K562 (cell line): ENCODE measurements around the gene NACC1. TPM values are rescaled to one million over a fixed set of nuclear protein-coding genes. Genes with fewer than 3 reads are reported as not detected.

Source experiments
- ARNT ChIP-seq, 2 experiments: fragments of 450-650 bp; IDR thresholded peaks; 2 replicates each; pipeline ENCODE4 v1.6.1; 2016; ENCODE audit warnings: mild to moderate bottlenecking in 1 of 2
- ELF1 ChIP-seq: fragments of 200-800 bp; sonication (Bioruptor generic); IDR thresholded peaks from 2 replicates; pipeline ENCODE4 v1.6.1; 2016; ENCODE audit warnings: missing genetic modification characterization, missing compliant biosample characterization
- MIER1 ChIP-seq: fragments of 450-650 bp; IDR thresholded peaks from 2 replicates; pipeline ENCODE4 v1.6.1; 2016; ENCODE audit warnings: antibody characterized with exemption, mild to moderate bottlenecking, low read depth
- MYNN ChIP-seq, 2 experiments: sonication (generic); formaldehyde crosslinking in 1 of 2; IDR thresholded peaks; 2 replicates each; pipeline versions ENCODE4 v1.5.0 to v1.6.1; 2016 to 2020; ENCODE audit warnings: antibody characterized with exemption in 1 of 2, missing genetic modification reagents in 1 of 2
- NFIX ChIP-seq: fragments of 250-450 bp; sonication (Bioruptor Pico); IDR thresholded peaks from 2 replicates; pipeline ENCODE4 v1.4.0; 2020; ENCODE audit warnings: low read depth, mild to moderate bottlenecking, moderate library complexity
- TAF1 ChIP-seq: IDR thresholded peaks from 2 replicates; pipeline ENCODE4 v1.6.1; 2011; ENCODE audit warnings: mild to moderate bottlenecking, low read length, moderate library complexity; ENCODE audit not compliant: insufficient read depth, control insufficient read depth, severe bottlenecking; ENCODE audit errors: extremely low read depth
- TEAD2 ChIP-seq: fragments of 450-650 bp; IDR thresholded peaks from 2 replicates; pipeline ENCODE4 v1.6.1; 2016; ENCODE audit warnings: missing genetic modification characterization, control low read depth, missing compliant biosample characterization
- XRCC3 ChIP-seq: fragments of 450-650 bp; IDR thresholded peaks from 2 replicates; pipeline ENCODE4 v1.6.1; 2017; ENCODE audit warnings: mild to moderate bottlenecking, moderate library complexity
- ZNF436 ChIP-seq: fragments of 250-450, 450-650 bp; sonication (Bioruptor Pico); formaldehyde crosslinking; IDR thresholded peaks from 2 replicates; pipeline ENCODE4 v1.7.0; 2020; ENCODE audit warnings: mild to moderate bottlenecking
- polyA plus RNA-seq, 8 experiments: library from polyadenylated mRNA; depleted of rRNA in 4 of 8; stranded (reverse) in 5 of 8; unstranded in 3 of 8; fragments of >200 nt; fragmentation: Nextera tagmentation in 2 of 8; fragmentation: Illumina TruSeq in 1 of 8; extraction: Ambion mirVana in 2 of 8; extraction: Trizol in 1 of 8; gene quantifications; 2 replicates each; pipeline versions ENCODE4 v1.2.1 to v1.2.3, GENCODE V29; 2011 to 2014; ENCODE audit warnings: inconsistent platforms in 1 of 8, missing spikeins in 1 of 8
- total RNA-seq, 7 experiments: library from RNA; depleted of rRNA in 6 of 7; stranded (reverse); fragments of >200 nt in 6 of 7; fragmentation: Illumina TruSeq in 2 of 7; extraction: Trizol in 2 of 7; gene quantifications; 2 replicates each; pipeline versions ENCODE4 v1.2.1 to v1.2.3, GENCODE V29; 2011 to 2021; ENCODE audit warnings: low replicate concordance in 1 of 7
- TF ChIP-seq, protein P1 (sequence below): fragments of 200-400 bp; formaldehyde crosslinking; IDR thresholded peaks from 2 replicates; pipeline ENCODE4 v1.6.1; 2017; ENCODE audit warnings: mild to moderate bottlenecking, low read depth, low read length, moderate library complexity
- TF ChIP-seq, protein P2 (sequence below): sonication (generic); formaldehyde crosslinking; IDR thresholded peaks from 2 replicates; pipeline ENCODE4 v1.8.1; 2022; ENCODE audit warnings: missing genetic modification reagents
- TF ChIP-seq, protein P3 (sequence below): IDR thresholded peaks from 2 replicates; pipeline ENCODE4 v1.6.1; 2011; ENCODE audit not compliant: insufficient read length; ENCODE audit errors: extremely low read depth
- TF ChIP-seq, protein P4 (sequence below): fragments of 450-650 bp; formaldehyde crosslinking; IDR thresholded peaks from 2 replicates; pipeline ENCODE4 v1.4.0; 2022; ENCODE audit warnings: mild to moderate bottlenecking, moderate library complexity
- TF ChIP-seq, protein P5 (sequence below): IDR thresholded peaks from 2 replicates; pipeline ENCODE4 v1.6.1; 2012; ENCODE audit warnings: low read depth, low read length, improper control_type of control experiment, borderline replicate concordance
- TF ChIP-seq, protein P6 (sequence below): fragments of 450-650 bp; IDR thresholded peaks from 2 replicates; pipeline ENCODE4 v1.6.1; 2016; ENCODE audit warnings: borderline replicate concordance
- TF ChIP-seq, protein P7 (sequence below): fragments of 450-650 bp; formaldehyde crosslinking; IDR thresholded peaks from 2 replicates; pipeline ENCODE4 v1.4.0; 2020; ENCODE audit warnings: mild to moderate bottlenecking

Gene NACC1
- total and polyA plus RNA-seq, 9 of the 15 experiments (the other 6 are each of a cell fraction or from before 2014, with no cell fraction given) = 0.04 to 96.6 (median 25.8) TPM

DNA sequence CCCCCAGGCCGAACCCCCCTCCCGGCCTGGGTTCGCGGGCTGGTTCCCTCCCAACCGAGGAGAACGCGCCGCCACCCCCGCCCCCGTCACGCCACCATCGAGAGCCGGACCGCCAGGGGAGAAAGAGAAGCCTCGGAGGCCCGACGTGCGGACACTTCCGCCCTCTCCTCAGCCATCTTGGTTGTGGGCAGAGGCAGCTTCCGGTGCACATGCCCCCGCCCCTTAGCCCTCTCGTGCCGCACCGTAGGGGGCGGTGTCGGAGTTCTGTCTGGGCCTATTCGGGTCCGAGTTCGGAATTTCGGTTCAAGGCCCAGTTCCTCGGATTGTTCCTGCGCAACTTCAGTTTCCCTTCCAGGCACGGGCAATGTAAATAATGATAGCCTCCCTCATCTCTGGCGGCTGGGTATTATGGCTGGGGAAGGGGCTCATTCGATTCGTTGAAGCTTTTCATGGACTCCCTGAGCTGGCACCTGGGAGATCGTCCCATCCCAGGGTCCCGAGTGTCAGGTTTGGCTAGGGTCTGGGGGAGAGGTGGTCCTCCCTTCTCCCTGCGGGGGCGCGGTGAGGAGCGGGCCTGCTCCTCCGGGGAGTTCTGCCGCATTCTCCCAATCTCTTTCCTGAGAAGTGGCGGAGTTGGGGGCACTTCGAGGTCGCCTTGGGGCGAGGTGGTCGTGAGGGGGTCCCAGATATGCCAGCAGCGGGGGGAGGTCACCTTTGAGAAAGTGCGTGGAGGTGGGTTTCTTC, 32.3 kb downstream of the NACC1 start, which contains the start of the genes IER2 and STX10 (continued):
- TF ChIP-seq, protein P1, sequence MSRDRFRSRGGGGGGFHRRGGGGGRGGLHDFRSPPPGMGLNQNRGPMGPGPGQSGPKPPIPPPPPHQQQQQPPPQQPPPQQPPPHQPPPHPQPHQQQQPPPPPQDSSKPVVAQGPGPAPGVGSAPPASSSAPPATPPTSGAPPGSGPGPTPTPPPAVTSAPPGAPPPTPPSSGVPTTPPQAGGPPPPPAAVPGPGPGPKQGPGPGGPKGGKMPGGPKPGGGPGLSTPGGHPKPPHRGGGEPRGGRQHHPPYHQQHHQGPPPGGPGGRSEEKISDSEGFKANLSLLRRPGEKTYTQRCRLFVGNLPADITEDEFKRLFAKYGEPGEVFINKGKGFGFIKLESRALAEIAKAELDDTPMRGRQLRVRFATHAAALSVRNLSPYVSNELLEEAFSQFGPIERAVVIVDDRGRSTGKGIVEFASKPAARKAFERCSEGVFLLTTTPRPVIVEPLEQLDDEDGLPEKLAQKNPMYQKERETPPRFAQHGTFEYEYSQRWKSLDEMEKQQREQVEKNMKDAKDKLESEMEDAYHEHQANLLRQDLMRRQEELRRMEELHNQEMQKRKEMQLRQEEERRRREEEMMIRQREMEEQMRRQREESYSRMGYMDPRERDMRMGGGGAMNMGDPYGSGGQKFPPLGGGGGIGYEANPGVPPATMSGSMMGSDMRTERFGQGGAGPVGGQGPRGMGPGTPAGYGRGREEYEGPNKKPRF = no peak
- TF ChIP-seq ZNF436 (no peak), XRCC3 (no peak), NFIX (CRISPR knock-in tag) (no peak), TAF1 (peak; percentile 84), ARNT (IDR thresholded peaks at IDR 0.05) (peak; percentile 38 to 74; a peak in 2 of 4 replicates), ELF1 (peak; percentile 98), MYNN (IDR thresholded peaks at IDR 0.05) (no peak), MYNN (CRISPR knock-in tag; IDR thresholded peaks at IDR 0.05) (no peak), MIER1 (no peak), TEAD2 (no peak)
- TF ChIP-seq, protein P2, sequence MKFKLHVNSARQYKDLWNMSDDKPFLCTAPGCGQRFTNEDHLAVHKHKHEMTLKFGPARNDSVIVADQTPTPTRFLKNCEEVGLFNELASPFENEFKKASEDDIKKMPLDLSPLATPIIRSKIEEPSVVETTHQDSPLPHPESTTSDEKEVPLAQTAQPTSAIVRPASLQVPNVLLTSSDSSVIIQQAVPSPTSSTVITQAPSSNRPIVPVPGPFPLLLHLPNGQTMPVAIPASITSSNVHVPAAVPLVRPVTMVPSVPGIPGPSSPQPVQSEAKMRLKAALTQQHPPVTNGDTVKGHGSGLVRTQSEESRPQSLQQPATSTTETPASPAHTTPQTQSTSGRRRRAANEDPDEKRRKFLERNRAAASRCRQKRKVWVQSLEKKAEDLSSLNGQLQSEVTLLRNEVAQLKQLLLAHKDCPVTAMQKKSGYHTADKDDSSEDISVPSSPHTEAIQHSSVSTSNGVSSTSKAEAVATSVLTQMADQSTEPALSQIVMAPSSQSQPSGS (CRISPR knock-in tag) = no peak
- TF ChIP-seq, protein P3, sequence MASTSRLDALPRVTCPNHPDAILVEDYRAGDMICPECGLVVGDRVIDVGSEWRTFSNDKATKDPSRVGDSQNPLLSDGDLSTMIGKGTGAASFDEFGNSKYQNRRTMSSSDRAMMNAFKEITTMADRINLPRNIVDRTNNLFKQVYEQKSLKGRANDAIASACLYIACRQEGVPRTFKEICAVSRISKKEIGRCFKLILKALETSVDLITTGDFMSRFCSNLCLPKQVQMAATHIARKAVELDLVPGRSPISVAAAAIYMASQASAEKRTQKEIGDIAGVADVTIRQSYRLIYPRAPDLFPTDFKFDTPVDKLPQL = no peak
- TF ChIP-seq, protein P4, sequence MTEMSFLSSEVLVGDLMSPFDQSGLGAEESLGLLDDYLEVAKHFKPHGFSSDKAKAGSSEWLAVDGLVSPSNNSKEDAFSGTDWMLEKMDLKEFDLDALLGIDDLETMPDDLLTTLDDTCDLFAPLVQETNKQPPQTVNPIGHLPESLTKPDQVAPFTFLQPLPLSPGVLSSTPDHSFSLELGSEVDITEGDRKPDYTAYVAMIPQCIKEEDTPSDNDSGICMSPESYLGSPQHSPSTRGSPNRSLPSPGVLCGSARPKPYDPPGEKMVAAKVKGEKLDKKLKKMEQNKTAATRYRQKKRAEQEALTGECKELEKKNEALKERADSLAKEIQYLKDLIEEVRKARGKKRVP (CRISPR knock-in tag) = no peak
- TF ChIP-seq, protein P5, sequence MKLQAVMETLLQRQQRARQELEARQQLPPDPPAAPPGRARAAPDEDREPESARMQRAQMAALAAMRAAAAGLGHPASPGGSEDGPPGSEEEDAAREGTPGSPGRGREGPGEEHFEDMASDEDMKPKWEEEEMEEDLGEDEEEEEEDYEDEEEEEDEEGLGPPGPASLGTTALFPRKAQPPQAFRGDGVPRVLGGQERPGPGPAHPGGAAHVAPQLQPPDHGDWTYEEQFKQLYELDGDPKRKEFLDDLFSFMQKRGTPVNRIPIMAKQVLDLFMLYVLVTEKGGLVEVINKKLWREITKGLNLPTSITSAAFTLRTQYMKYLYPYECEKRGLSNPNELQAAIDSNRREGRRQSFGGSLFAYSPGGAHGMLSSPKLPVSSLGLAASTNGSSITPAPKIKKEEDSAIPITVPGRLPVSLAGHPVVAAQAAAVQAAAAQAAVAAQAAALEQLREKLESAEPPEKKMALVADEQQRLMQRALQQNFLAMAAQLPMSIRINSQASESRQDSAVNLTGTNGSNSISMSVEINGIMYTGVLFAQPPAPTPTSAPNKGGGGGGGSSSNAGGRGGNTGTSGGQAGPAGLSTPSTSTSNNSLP = peak; percentile 32; the same call in 1 of the 2 replicates
- TF ChIP-seq, protein P6, sequence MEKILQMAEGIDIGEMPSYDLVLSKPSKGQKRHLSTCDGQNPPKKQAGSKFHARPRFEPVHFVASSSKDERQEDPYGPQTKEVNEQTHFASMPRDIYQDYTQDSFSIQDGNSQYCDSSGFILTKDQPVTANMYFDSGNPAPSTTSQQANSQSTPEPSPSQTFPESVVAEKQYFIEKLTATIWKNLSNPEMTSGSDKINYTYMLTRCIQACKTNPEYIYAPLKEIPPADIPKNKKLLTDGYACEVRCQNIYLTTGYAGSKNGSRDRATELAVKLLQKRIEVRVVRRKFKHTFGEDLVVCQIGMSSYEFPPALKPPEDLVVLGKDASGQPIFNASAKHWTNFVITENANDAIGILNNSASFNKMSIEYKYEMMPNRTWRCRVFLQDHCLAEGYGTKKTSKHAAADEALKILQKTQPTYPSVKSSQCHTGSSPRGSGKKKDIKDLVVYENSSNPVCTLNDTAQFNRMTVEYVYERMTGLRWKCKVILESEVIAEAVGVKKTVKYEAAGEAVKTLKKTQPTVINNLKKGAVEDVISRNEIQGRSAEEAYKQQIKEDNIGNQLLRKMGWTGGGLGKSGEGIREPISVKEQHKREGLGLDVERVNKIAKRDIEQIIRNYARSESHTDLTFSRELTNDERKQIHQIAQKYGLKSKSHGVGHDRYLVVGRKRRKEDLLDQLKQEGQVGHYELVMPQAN = no peak
- TF ChIP-seq, protein P7, sequence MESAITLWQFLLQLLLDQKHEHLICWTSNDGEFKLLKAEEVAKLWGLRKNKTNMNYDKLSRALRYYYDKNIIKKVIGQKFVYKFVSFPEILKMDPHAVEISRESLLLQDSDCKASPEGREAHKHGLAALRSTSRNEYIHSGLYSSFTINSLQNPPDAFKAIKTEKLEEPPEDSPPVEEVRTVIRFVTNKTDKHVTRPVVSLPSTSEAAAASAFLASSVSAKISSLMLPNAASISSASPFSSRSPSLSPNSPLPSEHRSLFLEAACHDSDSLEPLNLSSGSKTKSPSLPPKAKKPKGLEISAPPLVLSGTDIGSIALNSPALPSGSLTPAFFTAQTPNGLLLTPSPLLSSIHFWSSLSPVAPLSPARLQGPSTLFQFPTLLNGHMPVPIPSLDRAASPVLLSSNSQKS (CRISPR knock-in tag) = no peak
